NCI-H748 treated with DMSO at 0.1 percent for 48 hours (cell line): Measurements from ENCODE around the gene PLA1A.
"Not testable (repeated sequence)": the region's sequence is repeated elsewhere in the genome, so short reads cannot be mapped to it uniquely, and the experiment has no call there.

ENCODE experiments used
- DNase-seq: peaks from one replicate; lab custom pipeline; 2025; lab: John Stamatoyannopoulos, UW

The PLA1A gene

GRCh38 chr3:119662604-119663373 is 65.1 kb downstream of the PLA1A start:
- DNase-seq: no peak

GRCh38 chr3:119663885-119664284 is 66.2 kb downstream of the PLA1A start:
- no peak for DNase-seq

- no peak for DNase-seq
Measured at GRCh38 chr3:119664370-119664769, 66.7 kb downstream of the PLA1A start.

GRCh38 chr3:119664850-119665379 is 67.2 kb downstream of the PLA1A start:
- DNase-seq: no peak

GRCh38 chr3:119665954-119666559 is 68.4 kb downstream of the PLA1A start:
- no peak for DNase-seq

- no peak for DNase-seq
Measured at GRCh38 chr3:119669906-119670570, 72.4 kb downstream of the PLA1A start.

- DNase-seq: no peak
Measured at GRCh38 chr3:119672776-119673175, 75.1 kb downstream of the PLA1A start.

GRCh38 chr3:119673875-119674274 is 76.2 kb downstream of the PLA1A start:
- no peak for DNase-seq

- DNase-seq: no peak
Measured at GRCh38 chr3:119675188-119675874, 77.6 kb downstream of the PLA1A start.

- DNase-seq: no peak
Measured at GRCh38 chr3:119676020-119676419, 78.3 kb downstream of the PLA1A start.

GRCh38 chr3:119676771-119677640 is 79.3 kb downstream of the PLA1A start, which contains the start of gene COX17:
Gene COX17, minus strand, starts transcription at chr3:119677406. Its CDS starts 96 bp downstream, at chr3:119677310.
- DNase-seq: peak; percentile 82

GRCh38 chr3:119677641-119677934 is 79.9 kb downstream of the PLA1A start:
- no peak for DNase-seq

- not testable (repeated sequence) for DNase-seq
Measured at GRCh38 chr3:119678209-119678608, 80.5 kb downstream of the PLA1A start.
